Measurements from ENCODE around the gene SEMA4B. TPM values are rescaled to one million over a fixed set of nuclear protein-coding genes. Genes with fewer than 3 reads are reported as not detected.

Gene SEMA4B
- total RNA-seq, 1 experiment from 2014 or later = 50.2 TPM

GRCh38 chr15:90230610-90231009 is 29.5 kb downstream of the SEMA4B start:
- Mint-ChIP-seq H3K27ac (no peak overlapping the region), H3K4me3 (no peak overlapping the region), H3K4me1 (peaks cover 16% of the 10 kb centered on the region), H3K9me3 (no peaks in the 10 kb centered on the region), H3K36me3 (peaks cover 21% of the 10 kb centered on the region), H3K27me3 (ENCODE audit: low read depth) (no peaks in the 10 kb centered on the region)
- ATAC-seq (no peak), DNase-seq (ENCODE audit: low spot score) (no peak)
- POLR2A ChIA-PET = no interaction called here
- TF ChIP-seq RELA (CRISPR knock-in tag; IDR thresholded peaks at IDR 0.05; ENCODE audit: borderline replicate concordance) (no peak), MYBL2 (CRISPR knock-in tag; IDR thresholded peaks at IDR 0.05) (no peak), MXD4 (CRISPR knock-in tag; IDR thresholded peaks at IDR 0.05; ENCODE audit: borderline replicate concordance) (no peak), PRRX2 (CRISPR knock-in tag; IDR thresholded peaks at IDR 0.05) (no peak)
- CTCF ChIA-PET = interaction anchor here (0.5 to 1.8 kb wide), 3 partner anchors 9 to 463 kb away, joined by 3 to 8 read pairs (median 7); no protein-coding TSS in a partner anchor

- H3K4me1 Mint-ChIP-seq = peaks cover 16% of the 10 kb centered on the region
- ATAC-seq (no peak), DNase-seq (ENCODE audit: low spot score) (no peak)
- peak overlapping the region; percentile 46; the same call in 1 of the 2 replicates for H3K4me3 Mint-ChIP-seq
- ChIA-PET POLR2A (no interaction called here), CTCF (interaction anchor here (0.5 to 3.2 kb wide), 3 partner anchors 10 to 76 kb away, joined by 7 to 66 read pairs (median 8); no protein-coding TSS in a partner anchor)
- no peak for TF ChIP-seq ZNF396 (CRISPR knock-in tag; IDR thresholded peaks at IDR 0.05; ENCODE audit: borderline replicate concordance)
- TF ChIP-seq NFE2L1 (CRISPR knock-in tag; IDR thresholded peaks at IDR 0.05) = no peak
- TF ChIP-seq IRF2 (CRISPR knock-in tag; IDR thresholded peaks at IDR 0.05; ENCODE audit: borderline replicate concordance, low read depth) = no peak
- TF ChIP-seq JUN (CRISPR knock-in tag; IDR thresholded peaks at IDR 0.05) = no peak
- TF ChIP-seq ZNF671 (CRISPR knock-in tag; IDR thresholded peaks at IDR 0.05) = no peak
- no peak for TF ChIP-seq E2F4 (CRISPR knock-in tag; IDR thresholded peaks at IDR 0.05; ENCODE audit: borderline replicate concordance, low read depth)
- TF ChIP-seq RELA (CRISPR knock-in tag; IDR thresholded peaks at IDR 0.05; ENCODE audit: borderline replicate concordance) = no peak
- no peak for TF ChIP-seq E2F1 (CRISPR knock-in tag; IDR thresholded peaks at IDR 0.05)
- TF ChIP-seq ATF1 (CRISPR knock-in tag; IDR thresholded peaks at IDR 0.05) = no peak
- no peak for TF ChIP-seq STAT6 (CRISPR knock-in tag; conservative IDR thresholded peaks at IDR 0.05; ENCODE audit: low read depth)
- no peak for TF ChIP-seq NFYB (CRISPR knock-in tag; conservative IDR thresholded peaks at IDR 0.05; ENCODE audit: low read depth)
- TF ChIP-seq ERG (CRISPR knock-in tag; IDR thresholded peaks at IDR 0.05) = no peak
- no peak for TF ChIP-seq SMAD4 (CRISPR knock-in tag; IDR thresholded peaks at IDR 0.05)
- no peak for TF ChIP-seq ZNF416 (CRISPR knock-in tag; IDR thresholded peaks at IDR 0.05)
- TF ChIP-seq ZNF121 (CRISPR knock-in tag; IDR thresholded peaks at IDR 0.05) = no peak
- TF ChIP-seq PRRX2 (CRISPR knock-in tag; IDR thresholded peaks at IDR 0.05) = no peak
- no peak for TF ChIP-seq NR2C2 (CRISPR knock-in tag; IDR thresholded peaks at IDR 0.05)
- H3K36me3 Mint-ChIP-seq = peaks cover 20% of the 10 kb centered on the region
- H3K9me3 Mint-ChIP-seq = no peaks in the 10 kb centered on the region
- H3K27ac Mint-ChIP-seq = 0 out of 2 replicates have a peak overlapping the region, but pooled peaks have one; percentile 23
- no peaks in the 10 kb centered on the region for H3K27me3 Mint-ChIP-seq (ENCODE audit: low read depth)
Measured at GRCh38 chr15:90231028-90232017, 30.2 kb downstream of the SEMA4B start.

Measured in WTC11 (cell line).